M059J (cell line): ENCODE results near the gene TSKU. TPM values are rescaled to one million over a fixed set of nuclear protein-coding genes. Genes with fewer than 3 reads are reported as not detected.
"Not testable (repeated sequence)": the region's sequence is repeated elsewhere in the genome, so short reads cannot be mapped to it uniquely, and the experiment has no call there.

Experiments
- DNase-seq: peaks from one replicate; pipeline ENCODE4 v3.0.0-alpha.2; 2012; ENCODE audit warnings: low read depth
- total RNA-seq: library from RNA; depleted of rRNA; stranded (reverse); fragments of >200 nt; shearing (Covaris generic); gene quantifications from 2 replicates; pipeline ENCODE4 v1.2.3, GENCODE V29; 2014

Gene TSKU
- total RNA-seq, 1 experiment from 2014 or later, result 27.0 TPM

DNA sequence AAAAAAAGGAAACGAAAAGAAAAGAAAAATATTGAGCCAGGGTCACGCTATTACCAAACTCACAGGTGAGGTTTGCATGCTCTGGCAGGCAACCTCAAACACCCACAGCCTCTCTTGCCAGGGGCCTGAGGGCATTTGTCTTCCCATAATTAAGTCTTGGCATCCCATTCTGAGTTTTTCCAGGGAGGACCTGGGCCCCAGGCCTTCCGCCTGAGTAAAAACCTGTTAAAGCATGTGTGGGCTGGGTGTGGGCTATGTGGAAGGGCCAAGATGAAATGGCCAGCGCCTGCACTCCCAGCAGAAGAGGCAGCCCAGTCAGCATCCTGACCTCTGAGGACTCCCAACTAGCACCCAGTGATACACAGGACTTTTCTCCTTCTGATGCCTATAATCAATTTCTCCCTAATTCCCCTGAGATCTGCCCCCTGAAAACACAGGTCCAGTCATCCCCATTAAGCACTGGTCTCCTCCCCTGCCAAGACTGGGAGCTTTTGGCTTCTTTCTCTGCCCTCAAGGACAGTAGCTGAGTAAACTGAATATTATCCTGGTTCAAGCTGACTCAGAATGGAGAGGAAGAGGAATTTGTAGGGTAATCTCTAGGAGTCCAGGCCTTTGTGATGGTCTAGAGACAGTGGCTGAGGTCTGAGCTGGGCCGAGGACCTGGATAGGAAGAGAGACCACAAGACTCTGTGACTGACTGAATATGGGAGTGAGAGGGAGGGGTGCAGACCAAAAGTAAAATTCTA lies 42.0 kb downstream of the TSKU start:
- peak; percentile 94 for DNase-seq

DNA sequence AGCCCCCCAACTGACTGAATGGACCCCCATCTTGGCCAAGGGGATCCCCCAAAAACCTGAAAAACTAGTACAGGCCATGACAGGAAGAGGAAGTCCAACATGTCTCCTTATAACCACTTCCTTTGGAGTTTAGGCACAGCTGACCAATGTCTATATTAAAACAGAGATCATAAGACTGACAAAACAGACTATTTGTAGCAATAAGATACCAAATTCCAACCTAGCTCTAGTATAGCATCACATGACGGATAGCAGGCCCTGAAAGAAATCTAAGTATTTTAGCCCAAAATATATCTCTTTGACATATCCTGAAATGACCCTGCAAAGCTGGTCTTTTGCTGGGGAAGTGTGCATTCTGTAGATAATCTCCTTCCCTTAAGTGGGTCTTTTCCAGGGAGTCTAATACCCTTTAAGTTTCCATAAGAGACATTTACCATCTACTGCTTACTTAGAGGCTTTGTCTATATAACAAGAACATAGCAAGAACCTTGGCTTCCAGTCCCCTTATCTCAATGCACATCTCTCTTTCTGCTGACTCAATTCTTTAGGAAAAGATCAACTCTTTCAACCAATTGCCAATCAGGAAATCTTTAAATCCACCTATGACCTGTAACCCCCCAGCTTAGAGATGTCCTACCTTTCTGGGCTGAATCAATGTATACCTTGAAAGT lies 42.7 kb downstream of the TSKU start:
- DNase-seq, result no peak

DNA sequence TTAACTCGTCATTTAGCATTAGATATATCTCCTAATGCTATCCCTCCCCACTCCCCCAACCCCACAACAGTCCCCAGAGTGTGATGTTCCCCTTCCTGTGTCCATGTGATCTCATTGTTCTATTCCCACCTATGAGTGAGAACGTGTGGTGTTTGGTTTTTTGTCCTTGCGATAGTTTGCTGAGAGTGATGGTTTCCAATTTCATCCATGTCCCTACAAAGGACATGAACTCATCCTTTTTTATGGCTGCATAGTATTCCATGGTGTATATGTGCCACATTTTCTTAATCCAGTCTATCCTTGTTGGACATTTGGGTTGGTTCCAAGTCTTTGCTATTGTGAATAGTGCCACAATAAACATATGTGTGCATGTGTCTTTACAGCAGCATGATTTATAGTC lies 43.4 kb downstream of the TSKU start:
- not testable (repeated sequence) for DNase-seq

DNA sequence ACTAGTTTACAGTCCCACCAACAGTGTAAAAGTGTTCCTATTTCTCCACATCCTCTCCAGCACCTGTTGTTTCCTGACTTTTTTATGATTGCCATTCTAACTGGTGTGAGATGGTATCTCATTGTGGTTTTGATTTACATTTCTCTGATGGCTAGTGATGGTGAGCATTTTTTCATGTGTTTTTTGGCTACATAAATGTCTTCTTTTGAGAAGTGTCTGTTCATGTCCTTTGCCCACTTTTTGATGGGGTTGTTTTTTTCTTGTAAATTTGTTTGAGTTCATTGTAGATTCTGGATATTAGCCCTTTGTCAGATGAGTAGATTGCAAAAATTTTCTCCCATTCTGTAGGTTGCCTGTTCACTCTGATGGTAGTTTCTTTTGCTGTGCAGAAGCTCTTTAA lies 43.8 kb downstream of the TSKU start:
- not testable (repeated sequence) for DNase-seq

DNA sequence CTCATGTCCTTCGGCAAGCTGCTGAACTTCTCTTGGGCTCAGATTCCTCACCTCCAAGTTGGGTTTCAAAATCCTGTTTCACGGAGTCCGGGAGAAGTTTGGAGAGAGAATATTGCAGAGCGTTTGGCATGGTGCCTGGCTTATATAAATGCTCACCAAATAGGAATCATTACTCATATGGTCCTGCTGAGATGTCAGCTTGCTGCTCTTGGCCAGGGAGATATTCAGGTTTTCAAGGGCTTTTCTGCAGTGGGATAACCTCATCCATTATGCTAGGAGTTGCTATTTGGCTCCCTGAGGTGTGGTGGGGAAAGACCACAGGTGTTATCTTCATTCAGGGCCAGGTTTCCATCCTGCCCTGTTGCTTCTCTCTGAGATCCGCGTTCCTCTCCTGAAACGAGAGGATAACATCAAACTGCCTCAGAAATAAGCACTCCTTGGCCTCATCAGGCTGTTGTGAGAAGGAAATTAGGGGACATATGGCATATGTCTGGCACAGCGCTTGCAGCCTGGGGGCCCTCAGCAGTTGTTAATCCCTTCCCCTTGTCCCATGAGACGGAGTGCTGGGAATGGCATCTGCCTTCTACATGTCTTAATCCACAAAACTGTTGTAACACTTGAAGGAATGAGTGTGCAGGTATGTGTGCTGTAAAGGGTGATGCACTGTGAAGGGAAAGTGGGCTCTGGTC lies 47.6 kb downstream of the TSKU start:
- peak; percentile 56 for DNase-seq

DNA sequence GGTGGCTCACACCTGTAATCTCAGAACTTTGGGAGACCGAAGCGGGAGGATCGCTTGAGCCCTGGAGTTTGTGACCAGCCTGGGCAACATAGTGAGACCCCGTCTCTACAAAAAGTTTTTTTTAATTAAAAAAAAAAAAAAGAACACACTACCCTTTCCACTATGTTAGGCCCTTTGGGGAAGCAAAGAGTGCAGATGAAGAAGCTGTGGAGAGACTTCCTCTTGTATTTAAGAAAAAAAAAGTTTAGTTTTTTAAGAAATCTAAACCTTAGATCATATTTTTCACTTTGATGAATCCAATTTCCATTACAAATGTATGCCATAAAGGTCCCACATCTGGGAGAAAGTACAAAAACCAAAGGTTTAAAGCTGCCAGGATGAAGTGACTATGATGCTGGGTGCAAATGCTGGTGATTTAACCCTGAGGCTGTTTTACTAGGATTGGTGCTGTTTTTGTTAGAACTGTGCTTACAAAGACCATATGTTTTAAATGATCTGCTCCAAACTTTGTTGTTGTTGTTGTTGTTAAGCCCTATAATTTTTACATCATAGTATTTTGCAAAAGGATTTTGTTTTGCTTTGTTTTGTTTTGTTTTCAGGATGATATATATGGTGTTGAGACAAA lies 48.6 kb downstream of the TSKU start:
- no peak for DNase-seq

DNA sequence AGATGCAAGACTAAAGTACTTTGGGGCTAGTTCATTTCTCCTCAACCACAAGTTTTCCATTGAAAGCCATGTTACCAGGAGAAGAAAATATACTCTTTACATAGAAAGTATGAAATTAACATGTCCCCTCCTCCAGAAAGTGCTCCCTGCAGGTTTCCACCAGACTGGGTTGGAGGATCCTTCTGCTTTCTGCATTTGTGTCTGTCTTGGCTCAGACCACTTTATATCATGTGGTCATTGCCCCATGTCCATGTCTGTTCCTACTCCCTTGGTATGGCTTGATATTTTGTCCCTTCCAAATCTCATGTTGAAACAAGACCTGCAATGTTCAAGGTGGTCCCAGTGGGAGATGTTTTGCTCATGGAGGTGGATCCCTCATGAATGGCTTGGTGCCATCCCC lies 49.2 kb downstream of the TSKU start:
- DNase-seq, result no peak

DNA sequence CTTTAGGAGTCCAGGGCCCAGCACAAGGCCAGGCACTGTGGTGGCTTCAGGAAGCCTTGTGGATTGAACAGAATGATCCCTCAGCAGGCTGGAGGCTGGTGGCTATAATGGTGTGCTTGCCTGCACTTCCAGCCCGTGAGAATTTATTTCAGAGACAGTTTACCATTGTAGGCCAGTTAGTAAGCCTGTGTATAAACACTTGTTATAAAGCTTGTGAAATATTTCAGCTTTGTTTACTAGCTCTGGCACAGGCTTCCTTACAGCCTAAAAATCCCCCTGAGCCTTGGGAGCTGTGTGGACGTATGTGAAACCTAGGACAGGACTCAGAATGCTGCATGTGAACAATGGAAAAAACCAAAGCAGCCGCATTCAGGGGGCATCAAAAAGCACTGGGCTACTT lies 51.0 kb downstream of the TSKU start:
- DNase-seq, result no peak

DNA sequence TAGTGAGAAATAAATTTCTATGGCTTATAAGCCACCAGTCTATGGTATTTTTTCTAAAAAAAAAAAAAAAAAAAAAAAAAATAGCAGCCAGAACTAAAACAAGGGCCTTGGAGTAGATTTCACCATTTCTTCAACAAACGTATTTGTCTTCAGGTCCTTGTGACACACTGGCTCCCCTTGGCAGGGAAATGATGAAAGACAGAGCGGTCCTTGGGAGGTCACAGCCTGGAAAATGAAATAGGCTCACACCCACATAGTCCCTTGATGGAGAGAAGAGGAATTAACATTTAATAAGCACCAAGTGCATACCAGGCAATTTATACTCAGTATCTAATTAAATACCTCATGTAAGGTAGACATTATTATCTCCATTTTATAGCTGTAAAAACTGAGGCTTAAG lies 51.9 kb downstream of the TSKU start:
- no peak for DNase-seq

DNA sequence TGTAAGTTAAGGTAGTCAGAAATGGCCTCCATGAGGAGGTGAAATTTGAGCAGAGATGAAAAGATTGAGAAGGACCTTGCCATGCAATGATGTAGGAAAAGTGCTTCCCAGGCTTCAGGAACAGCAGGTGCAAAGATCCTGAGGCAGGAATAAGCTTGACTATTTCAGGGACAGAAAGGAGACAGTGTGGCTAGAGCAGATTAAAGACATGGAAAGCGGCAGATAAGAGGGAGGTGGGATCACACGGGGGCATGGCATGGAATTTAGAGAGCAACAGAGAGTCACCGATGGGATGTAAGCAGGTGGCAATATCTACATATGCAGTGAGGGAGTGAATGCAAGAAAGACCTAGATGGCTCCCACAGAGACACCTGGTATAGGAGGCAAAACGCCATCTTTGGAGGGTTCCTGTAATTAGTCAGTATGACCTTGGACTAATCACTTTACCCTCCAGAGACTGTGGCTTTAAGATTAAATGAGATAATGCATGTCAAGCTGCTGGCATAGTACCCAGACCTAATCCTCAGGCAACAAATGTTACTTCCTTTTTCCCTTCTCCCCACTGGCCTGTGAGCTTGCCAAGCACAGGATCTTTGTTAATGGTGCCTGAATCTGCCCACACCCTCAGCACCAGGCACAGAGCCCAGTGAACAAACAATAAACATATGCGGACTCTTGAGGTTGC lies 52.9 kb downstream of the TSKU start:
- peak; percentile 88 for DNase-seq

DNA sequence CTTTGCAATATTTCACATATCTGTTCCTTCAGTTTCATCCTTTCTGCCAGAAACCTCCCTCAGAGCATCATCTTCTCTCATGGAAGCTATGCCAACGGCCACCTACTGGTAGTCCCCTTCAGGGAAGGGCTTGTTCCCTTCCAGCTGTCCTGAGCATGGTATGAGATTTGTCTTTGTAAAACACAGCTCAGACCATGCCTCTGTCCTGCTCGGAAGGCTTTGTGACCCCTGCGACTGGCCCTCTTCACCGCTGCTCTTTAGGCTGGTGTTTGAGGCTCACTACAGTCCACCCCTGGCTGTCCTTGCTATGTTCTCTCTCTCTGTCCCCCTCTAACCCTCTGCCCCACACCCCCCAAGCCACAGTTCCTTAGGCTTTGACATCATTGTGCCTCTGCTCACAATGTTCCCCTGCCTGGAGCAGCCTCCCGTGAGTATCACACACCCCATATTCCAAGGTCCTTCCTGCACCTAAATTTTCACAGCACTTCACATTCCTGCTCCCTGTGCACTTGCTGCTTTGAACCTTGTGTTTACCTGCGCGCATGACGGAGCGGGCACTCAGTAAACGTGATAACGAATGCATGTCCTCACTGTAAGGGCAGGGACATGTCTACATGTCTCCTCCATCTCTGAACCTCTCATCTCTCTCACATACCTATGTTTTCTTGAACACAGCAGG lies 53.6 kb downstream of the TSKU start:
- no peak for DNase-seq

DNA sequence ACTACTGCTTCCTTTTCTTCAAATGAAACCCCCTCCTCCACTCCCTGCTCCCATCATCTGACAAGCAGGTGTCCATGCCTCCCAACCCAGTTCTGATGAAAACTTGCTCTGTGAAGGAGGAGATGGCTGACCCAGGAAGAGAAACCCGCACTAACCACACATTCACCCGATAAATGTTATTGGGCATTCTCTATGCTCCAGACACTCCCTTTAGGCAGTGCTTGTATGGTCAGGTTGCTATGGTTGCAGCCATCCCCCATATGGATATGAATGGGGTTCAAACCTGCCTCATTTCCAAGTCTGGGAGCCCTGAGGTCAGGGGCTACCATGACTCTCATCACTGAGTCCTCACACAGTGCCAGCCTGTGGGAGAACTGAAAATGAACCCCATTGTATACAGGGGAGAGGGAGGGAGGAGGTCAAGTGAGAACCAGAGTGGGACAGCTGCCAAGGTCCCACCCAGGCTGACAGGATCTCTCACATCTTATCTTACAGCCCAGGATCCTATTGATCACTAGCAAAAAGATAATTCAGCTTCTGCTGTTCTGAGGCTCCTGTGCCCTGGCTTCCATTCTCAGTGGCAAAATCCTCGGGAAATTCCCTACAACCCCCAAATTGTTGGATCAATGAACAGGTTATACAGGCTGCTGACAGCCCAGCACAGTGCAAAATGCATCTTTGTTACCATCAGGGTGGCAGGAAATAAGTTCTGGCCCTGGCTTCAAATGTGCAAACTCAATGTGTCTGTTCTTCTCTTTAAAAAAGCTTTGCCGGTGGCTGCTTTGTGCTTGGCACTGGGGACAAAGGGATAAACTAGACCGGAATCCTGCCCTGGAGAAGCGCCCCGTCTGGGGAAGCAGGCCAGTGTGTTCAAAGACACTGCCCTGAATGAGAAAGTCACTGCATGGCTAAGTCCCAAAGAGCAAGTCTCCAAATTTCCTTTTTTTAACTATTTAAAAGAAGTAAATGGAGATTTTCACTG lies 54.8 kb downstream of the TSKU start:
- DNase-seq, result peak; percentile 8

DNA sequence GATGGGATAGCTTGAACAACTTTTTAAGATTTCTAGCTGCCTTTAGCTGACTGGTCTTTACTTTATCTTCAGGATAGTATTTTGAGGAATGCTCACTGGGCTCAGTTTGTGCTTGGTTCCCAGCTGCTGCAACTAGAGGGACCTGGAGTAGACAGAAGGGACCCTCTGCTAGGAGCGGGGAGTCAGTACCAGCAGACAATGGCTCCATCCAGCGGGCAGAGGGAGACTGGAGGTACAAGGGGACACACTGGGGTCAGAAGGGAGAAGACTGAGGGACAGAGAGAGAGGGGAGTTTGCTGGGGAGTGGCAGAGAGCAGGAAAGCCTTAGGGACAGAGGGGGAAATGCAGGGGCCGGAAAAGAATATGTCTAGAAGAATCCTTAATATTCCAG lies 55.5 kb downstream of the TSKU start:
- DNase-seq, result peak; percentile 16

DNA sequence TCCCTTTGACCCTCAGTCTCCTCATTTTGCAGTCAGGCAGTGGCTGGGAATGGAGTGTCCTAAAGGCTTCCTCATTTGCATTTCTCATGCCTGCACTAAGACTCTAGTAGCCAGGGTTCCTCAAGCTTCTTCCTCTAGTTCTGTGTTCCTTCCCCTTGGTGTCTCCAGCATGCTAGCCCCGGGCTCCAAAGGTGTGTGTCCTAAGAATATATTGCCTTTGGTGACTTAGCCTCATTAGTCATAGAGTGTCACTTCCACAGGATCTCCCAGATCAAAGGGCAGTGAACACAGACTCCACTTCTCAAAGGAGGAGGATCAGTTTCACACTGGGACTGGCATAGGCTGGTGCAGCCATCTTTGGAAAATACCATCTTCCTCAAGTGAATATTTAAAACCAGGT lies 56.2 kb downstream of the TSKU start:
- peak; percentile 32 for DNase-seq

DNA sequence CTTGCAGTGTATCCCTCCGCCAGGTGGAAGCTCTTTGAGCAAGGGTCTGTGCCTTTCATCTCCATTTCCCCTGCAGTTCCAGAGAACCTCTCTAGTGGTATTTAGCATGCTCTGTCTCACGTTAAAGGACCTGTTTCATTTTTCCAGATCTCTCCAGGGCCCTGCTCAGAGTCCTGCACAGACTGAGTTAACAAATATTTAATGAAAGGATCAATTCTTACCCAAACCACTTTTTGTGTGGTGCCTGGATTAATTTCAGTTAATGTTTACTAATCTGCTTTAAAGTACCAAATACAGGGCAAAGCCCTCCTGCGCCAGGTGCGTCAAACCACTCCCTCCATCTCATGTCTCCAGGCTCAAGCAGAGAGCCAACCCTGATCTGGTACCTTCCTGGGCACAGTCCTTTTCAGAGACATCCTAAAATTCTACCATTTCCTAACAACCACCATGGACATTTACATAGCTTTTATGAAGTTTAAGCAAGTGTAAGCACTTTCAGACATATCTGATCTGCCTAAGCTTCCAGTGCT lies 58.8 kb downstream of the TSKU start:
- DNase-seq, result no peak

DNA sequence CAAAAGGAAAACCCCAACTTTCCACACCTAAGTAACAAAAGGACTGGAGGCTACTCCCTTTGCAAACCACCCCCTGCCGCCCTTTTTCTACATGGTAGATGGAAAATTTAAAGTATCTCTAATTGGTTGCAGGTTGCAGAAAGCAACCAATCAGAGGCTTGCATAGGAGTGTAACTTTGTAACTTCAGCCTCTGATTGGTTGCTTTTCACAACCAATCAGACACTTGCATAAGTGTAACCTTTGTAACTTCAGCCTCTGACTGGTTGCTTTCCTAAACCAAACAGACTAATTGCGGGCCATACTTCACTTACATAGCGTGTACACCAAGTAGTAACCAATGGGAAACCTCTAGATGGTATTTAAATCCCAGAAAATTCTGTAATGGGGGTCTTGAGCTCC lies 60.8 kb downstream of the TSKU start:
- no peak for DNase-seq

DNA sequence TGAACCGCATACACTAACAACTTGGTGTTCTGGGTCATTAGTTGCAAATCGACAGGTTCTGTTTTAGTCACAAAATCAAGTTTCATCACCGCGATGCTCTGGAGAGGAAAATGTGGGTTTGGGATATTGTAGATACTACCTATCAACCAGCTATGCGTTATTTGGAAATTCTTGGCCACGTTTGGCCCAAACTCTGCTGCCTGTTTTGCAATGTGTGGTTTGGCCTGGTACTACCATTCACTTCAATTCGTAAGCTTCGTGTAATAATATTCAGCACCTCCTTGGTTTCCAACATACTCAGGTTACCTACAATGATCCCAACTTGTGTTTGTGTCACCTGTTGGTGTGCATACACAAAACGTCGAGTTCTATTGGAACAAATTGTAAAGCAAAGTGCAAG lies 61.4 kb downstream of the TSKU start:
- no peak for DNase-seq

DNA sequence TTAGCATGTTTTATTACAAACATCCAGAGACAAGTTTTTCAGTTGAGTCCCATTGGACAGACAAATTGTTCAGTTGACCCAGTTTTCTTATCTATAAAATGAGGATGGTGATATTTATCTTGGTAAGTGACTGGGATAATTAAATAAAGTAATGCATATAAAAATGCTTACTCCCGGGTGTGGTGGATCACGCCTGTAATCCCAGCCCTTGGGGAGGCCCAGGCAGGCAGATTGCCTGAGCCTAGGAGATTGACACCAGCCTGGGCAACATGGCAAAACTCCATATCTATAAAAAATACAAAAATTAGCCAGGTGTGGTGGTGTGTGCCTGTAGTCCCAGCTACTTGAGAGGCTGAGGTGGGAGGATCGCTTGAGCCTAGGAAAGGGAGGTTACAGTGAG lies 61.9 kb downstream of the TSKU start:
- no peak for DNase-seq

DNA sequence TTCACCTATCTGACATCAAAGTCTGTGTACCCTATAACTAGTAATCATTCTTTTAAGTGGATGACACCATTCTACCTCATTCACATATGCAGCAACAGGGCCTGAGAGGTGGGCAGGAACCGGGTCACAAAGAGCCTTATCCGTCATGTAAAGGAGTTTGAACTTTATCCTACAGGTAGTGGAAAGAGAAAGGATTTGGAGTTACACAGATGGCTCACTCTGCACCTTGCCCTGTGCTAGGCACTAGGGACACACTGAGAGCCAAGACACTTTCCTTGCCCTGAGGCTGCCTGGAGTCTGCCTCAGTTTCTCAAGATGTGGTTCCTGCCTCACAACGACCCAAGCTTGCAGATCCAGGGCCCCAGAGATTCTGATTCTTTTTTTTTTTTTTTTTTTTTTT lies 63.3 kb downstream of the TSKU start:
- no peak for DNase-seq
